Stimulated activated CD8-positive, alpha-beta memory T cell treated with anti-CD3 and anti-CD28 coated beads, Interleukin-4, amount 100 ng/mL, for 48 hours (primary cell): ENCODE data around the gene AVPR2.

Source experiments
- DNase-seq: peaks from one replicate; pipeline ENCODE4 v3.0.0-alpha.2; 2020

Gene AVPR2

GRCh38 chrX:153903991-153904957 lies at the start of gene AVPR2:
Gene AVPR2, plus strand, starts transcription at chrX:153904673. Its CDS starts 473 bp downstream, at chrX:153905146.
- no peak for DNase-seq

- DNase-seq, result no peak
Measured at GRCh38 chrX:153854702-153855101, 49.8 kb upstream of the AVPR2 start.

GRCh38 chrX:153857348-153857903 lies 47.0 kb upstream of the AVPR2 start:
- DNase-seq, result peak; percentile 26

- DNase-seq, result no peak
Measured at GRCh38 chrX:153861151-153861550, 43.3 kb upstream of the AVPR2 start.

- no peak for DNase-seq
Measured at GRCh38 chrX:153861733-153862310, 42.7 kb upstream of the AVPR2 start.

GRCh38 chrX:153862369-153863250 lies 41.9 kb upstream of the AVPR2 start:
- no peak for DNase-seq

- no peak for DNase-seq
Measured at GRCh38 chrX:153863251-153863991, 41.1 kb upstream of the AVPR2 start.

- DNase-seq, result no peak
Measured at GRCh38 chrX:153864101-153864500, 40.4 kb upstream of the AVPR2 start.

- DNase-seq, result no peak
Measured at GRCh38 chrX:153864561-153865320, 39.7 kb upstream of the AVPR2 start.

GRCh38 chrX:153865321-153865580 lies 39.2 kb upstream of the AVPR2 start:
- no peak for DNase-seq

GRCh38 chrX:153865685-153866084 lies 38.8 kb upstream of the AVPR2 start:
- no peak for DNase-seq

GRCh38 chrX:153866302-153867019 lies 38.0 kb upstream of the AVPR2 start:
- no peak for DNase-seq

- no peak for DNase-seq
Measured at GRCh38 chrX:153867139-153867538, 37.3 kb upstream of the AVPR2 start.

GRCh38 chrX:153867671-153868070 lies 36.8 kb upstream of the AVPR2 start:
- no peak for DNase-seq

GRCh38 chrX:153868576-153869472 lies 35.6 kb upstream of the AVPR2 start:
- DNase-seq, result no peak

GRCh38 chrX:153869473-153870287 lies 34.8 kb upstream of the AVPR2 start:
- no peak for DNase-seq

GRCh38 chrX:153870288-153870690 lies 34.2 kb upstream of the AVPR2 start:
- DNase-seq, result no peak

- no peak for DNase-seq
Measured at GRCh38 chrX:153870791-153871360, 33.6 kb upstream of the AVPR2 start.

- no peak for DNase-seq
Measured at GRCh38 chrX:153871451-153871850, 33.0 kb upstream of the AVPR2 start.
